Measurements from ENCODE around the gene FOXK1. TPM values are rescaled to one million over a fixed set of nuclear protein-coding genes. Genes with fewer than 3 reads are reported as not detected.

The FOXK1 gene
- total RNA-seq, 1 donor from 2014 or later = 17.2 TPM

DNA sequence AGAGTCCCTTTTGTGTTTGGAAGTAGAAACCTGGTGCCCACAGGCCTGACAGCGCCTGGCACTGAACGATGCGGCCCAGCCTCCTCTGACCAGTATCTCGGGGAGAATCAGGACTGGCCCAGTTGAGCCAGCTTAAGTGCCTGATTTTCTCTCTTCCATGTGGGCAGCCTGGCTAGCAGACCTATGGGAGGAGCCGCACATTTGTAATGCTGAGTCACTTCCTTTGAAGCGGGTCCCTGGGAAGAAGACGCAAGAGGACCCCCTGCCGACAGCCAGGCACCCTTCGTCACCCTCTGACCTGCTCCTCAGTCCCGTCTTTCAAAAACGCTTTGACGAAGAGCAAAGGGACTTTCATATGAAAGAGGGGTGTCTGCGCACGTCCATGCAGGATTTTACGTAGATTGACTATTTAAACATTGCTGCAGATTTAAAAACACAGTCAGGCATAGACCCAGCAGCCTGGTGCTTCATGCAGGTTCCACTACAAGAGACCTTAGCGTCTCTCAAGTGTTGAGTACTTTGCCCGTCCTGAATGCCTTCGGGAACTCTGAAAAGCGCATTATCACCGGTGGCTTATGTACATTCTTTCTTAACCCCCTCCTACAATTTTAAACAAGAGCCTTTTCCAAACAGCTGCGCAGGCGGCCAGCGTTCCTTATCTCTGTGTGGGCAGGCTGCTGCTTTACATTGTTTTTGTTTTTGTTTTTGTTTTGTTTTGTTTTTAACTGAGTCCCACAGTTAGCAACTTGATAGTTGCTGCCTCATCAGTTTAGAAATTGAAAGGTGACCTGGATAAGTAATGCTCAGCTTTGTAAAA lies 56.8 kb downstream of the FOXK1 start:
- Histone ChIP-seq H3K9me3 (ENCODE audit: control insufficient read depth in 3 of 3, low read length in 3 of 3) (no peaks in the 10 kb centered on the region), H3K9ac (ENCODE audit: low read depth in 1 of 3, low read length in 3 of 3) (peak overlapping the region; percentile 69 to 87 (median 85)), H3K36me3 (ENCODE audit: control insufficient read depth in 3 of 3, insufficient read depth in 3 of 3, low read length in 3 of 3) (peaks cover 13 to 19% (median 19%) of the 10 kb centered on the region in 3 donors), H3K4me3 (ENCODE audit: low read length in 3 of 3) (peak overlapping the region; percentile 37 to 71 (median 71)), H3K4me1 (ENCODE audit: control insufficient read depth in 3 of 3, insufficient read depth in 3 of 3, low read length in 3 of 3) (peaks cover 45 to 63% (median 54%) of the 10 kb centered on the region in 3 donors), H3K27ac (ENCODE audit: low read depth, low read length) (peak overlapping the region; percentile 83), H3K27me3 (ENCODE audit: control insufficient read depth in 3 of 3, insufficient read depth in 3 of 3, low read length in 3 of 3) (no peaks in the 10 kb centered on the region)

DNA sequence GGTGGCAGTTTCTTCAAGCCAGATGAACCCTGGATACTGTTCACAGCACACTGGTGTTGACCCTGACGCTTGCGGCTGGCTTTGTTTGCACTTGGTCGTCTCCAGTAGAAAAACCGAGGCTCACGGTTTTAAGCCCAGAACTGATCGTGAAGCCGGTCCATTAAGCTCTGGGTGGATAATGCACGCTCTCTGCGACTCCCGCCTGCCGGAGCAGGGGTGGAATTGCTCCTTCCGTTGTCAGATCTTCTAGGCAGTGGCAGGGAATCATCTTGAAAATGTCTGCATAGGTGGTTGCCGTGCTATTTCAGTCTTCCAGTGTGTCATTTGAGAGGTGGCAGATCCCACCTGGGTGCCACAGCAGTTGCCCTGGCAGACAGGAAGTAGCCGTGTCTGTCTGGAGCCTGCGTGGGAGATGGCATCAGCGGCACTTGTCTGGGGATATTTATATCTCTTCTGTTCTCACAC lies 57.5 kb downstream of the FOXK1 start:
- Histone ChIP-seq H3K9me3 (ENCODE audit: control insufficient read depth in 3 of 3, low read length in 3 of 3) (no peaks in the 10 kb centered on the region), H3K36me3 (ENCODE audit: control insufficient read depth in 3 of 3, insufficient read depth in 3 of 3, low read length in 3 of 3) (peaks cover 13 to 19% (median 19%) of the 10 kb centered on the region in 3 donors), H3K4me3 (ENCODE audit: low read length in 3 of 3) (peak overlapping the region; percentile 37 to 71 (median 71)), H3K9ac (ENCODE audit: low read depth in 1 of 3, low read length in 3 of 3) (peak overlapping the region; percentile 69 to 87 (median 85)), H3K27ac (ENCODE audit: low read depth, low read length) (peak overlapping the region; percentile 83), H3K4me1 (ENCODE audit: control insufficient read depth in 3 of 3, insufficient read depth in 3 of 3, low read length in 3 of 3) (peaks cover 49 to 63% (median 54%) of the 10 kb centered on the region in 3 donors), H3K27me3 (ENCODE audit: control insufficient read depth in 3 of 3, insufficient read depth in 3 of 3, low read length in 3 of 3) (no peaks in the 10 kb centered on the region)

DNA sequence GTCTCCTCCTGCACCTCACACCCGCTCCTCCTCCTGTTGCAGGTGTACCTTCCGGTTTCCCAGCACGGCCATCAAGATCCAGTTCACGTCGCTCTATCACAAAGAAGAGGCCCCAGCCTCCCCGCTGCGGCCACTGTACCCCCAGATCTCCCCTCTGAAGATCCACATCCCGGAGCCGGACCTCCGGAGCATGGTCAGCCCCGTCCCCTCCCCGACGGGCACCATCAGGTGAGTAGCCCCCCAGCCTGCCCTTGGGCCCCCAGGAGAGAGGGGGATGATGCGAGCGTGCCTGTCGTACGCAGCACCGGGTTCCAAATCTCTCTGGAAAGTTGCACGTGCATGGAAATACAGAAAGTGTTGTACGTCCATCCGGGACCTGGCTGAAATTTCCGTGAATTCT lies 58.7 kb downstream of the FOXK1 start:
- Histone ChIP-seq H3K4me1 (ENCODE audit: control insufficient read depth in 3 of 3, insufficient read depth in 3 of 3, low read length in 3 of 3) (peaks cover 40 to 59% (median 52%) of the 10 kb centered on the region in 3 donors), H3K27me3 (ENCODE audit: control insufficient read depth in 3 of 3, insufficient read depth in 3 of 3, low read length in 3 of 3) (no peaks in the 10 kb centered on the region), H3K27ac (ENCODE audit: low read depth, low read length) (peak overlapping the region; percentile 17), H3K36me3 (ENCODE audit: control insufficient read depth in 3 of 3, insufficient read depth in 3 of 3, low read length in 3 of 3) (peaks cover 13 to 19% (median 19%) of the 10 kb centered on the region in 3 donors), H3K4me3 (ENCODE audit: low read length in 3 of 3) (no peak overlapping the region), H3K9ac (ENCODE audit: low read depth in 1 of 3, low read length in 3 of 3) (no peak overlapping the region), H3K9me3 (ENCODE audit: control insufficient read depth in 3 of 3, low read length in 3 of 3) (no peaks in the 10 kb centered on the region)

DNA sequence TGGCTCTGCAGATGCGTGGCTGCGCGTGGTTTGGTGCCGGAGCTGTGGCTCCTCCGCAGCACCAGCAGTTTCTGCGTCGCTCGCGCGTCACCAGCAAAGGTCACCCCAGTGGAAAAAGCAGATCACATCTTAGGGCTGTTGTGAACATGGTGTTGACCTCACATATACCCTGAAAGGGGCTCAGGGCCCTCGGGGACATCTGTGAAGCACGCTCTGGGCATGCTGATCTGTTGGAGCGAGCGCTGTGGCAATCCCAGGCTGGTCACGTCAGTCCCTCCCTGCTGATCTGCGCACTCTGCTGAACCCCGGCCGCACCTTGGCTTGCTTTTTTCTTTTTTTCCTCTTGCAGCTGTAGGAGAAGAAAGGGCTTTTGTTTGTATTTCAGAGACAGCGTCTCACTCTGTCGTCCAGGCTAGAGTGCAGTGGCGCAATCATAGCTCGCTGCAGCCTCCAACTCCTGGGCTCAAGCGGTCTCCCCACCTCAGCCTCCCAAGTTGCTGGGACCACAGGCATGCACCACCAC lies 60.0 kb downstream of the FOXK1 start:
- H3K4me1 ChIP-seq (ENCODE audit: control insufficient read depth in 3 of 3, insufficient read depth in 3 of 3, low read length in 3 of 3) = peaks cover 42 to 54% (median 54%) of the 10 kb centered on the region in 3 donors
- H3K27me3 ChIP-seq (ENCODE audit: control insufficient read depth in 3 of 3, insufficient read depth in 3 of 3, low read length in 3 of 3) = no peaks in the 10 kb centered on the region
- no peak overlapping the region for H3K27ac ChIP-seq (ENCODE audit: low read depth, low read length)
- no peak overlapping the region for H3K4me3 ChIP-seq (ENCODE audit: low read length in 3 of 3)
- peak overlapping the region in 1 of 3 donors; percentile 8 for H3K9ac ChIP-seq (ENCODE audit: low read depth in 1 of 3, low read length in 3 of 3)
- H3K36me3 ChIP-seq (ENCODE audit: control insufficient read depth in 3 of 3, insufficient read depth in 3 of 3, low read length in 3 of 3) = peaks cover 13 to 19% (median 19%) of the 10 kb centered on the region in 3 donors
- H3K9me3 ChIP-seq (ENCODE audit: control insufficient read depth in 3 of 3, low read length in 3 of 3) = no peaks in the 10 kb centered on the region

DNA sequence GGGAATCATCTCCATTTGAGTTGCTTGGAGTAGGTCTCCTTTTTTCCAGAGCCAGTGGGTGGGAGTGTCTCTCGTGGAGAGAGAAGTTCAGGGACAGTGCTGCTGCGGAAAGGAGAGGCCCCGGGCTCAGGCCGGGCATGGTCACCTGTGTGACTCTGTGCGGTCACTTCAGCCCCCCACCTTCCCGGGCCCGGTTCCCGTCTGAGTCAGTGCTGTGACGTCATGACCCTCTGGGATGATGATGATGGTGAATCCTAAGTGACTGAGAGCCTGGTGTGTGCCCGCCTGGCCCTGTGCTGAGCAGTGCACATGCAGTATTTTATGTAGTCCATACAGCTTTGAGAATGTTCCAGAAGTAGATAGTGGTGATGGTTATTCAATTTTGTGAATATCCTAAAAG lies 60.8 kb downstream of the FOXK1 start:
- peaks cover 38 to 54% (median 48%) of the 10 kb centered on the region in 3 donors for H3K4me1 ChIP-seq (ENCODE audit: control insufficient read depth in 3 of 3, insufficient read depth in 3 of 3, low read length in 3 of 3)

DNA sequence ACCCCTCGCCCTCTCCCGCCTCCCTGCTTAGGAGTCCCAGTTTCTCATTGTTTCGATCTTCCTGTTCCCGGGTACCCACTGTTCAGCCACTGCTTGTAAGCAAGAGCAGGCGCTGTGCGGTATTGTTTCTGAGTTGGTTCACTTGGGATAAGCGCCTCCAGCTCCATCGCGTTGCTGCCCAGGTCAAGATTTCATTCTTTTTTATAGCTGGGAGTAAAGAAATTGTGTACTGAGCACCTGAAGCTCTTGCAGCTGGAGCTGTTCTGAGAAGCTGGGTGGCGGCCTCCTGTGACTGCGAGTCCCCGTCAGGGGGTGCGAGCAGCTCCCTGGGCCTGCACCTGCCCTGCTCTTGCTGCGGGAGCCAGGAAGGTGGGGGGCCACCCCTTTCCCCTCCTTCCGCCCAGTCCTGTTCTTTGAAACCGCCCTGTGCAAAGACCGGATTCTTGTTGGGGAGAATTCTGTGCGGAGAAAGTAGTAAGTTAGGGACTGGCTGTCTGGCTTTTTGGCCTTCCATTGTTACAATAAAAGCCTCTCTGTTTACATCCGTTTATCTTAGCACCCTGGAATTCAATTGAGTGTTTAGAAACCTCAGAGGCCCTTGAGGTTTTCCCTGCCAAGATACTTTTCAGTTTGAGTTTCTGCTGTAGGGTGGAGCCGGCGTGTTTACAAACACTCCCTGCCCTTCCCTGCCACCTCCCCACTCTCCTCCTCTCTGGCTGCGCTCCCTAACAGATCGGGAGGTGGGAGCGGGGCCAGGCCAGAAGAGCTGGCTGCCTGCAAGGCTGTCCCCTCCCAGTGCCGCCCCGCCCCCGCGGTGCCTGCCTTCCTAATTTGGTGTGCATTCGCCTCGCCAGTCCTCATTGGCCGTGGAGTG lies 62.5 kb downstream of the FOXK1 start:
- Histone ChIP-seq H3K9ac (ENCODE audit: low read depth in 1 of 3, low read length in 3 of 3) (peak overlapping the region; percentile 65 to 91 (median 77)), H3K4me1 (ENCODE audit: control insufficient read depth in 3 of 3, insufficient read depth in 3 of 3, low read length in 3 of 3) (peaks cover 33 to 41% (median 38%) of the 10 kb centered on the region in 3 donors), H3K9me3 (ENCODE audit: control insufficient read depth in 3 of 3, low read length in 3 of 3) (no peaks in the 10 kb centered on the region), H3K4me3 (ENCODE audit: low read length in 3 of 3) (peak overlapping the region; percentile 56 to 64 (median 57)), H3K27ac (ENCODE audit: low read depth, low read length) (peak overlapping the region; percentile 97), H3K27me3 (ENCODE audit: control insufficient read depth in 3 of 3, insufficient read depth in 3 of 3, low read length in 3 of 3) (no peaks in the 10 kb centered on the region), H3K36me3 (ENCODE audit: control insufficient read depth in 3 of 3, insufficient read depth in 3 of 3, low read length in 3 of 3) (peaks cover 16 to 19% (median 19%) of the 10 kb centered on the region in 3 donors)

More for the DNA sequence above, 60.8 kb downstream of the FOXK1 start:
- Histone ChIP-seq H3K9ac (ENCODE audit: low read depth in 1 of 3, low read length in 3 of 3) (no peak overlapping the region), H3K4me3 (ENCODE audit: low read length in 3 of 3) (no peak overlapping the region), H3K27me3 (ENCODE audit: control insufficient read depth in 3 of 3, insufficient read depth in 3 of 3, low read length in 3 of 3) (no peaks in the 10 kb centered on the region), H3K9me3 (ENCODE audit: control insufficient read depth in 3 of 3, low read length in 3 of 3) (no peaks in the 10 kb centered on the region), H3K36me3 (ENCODE audit: control insufficient read depth in 3 of 3, insufficient read depth in 3 of 3, low read length in 3 of 3) (peaks cover 13 to 17% (median 15%) of the 10 kb centered on the region in 3 donors), H3K27ac (ENCODE audit: low read depth, low read length) (peak overlapping the region; percentile 97)

DNA sequence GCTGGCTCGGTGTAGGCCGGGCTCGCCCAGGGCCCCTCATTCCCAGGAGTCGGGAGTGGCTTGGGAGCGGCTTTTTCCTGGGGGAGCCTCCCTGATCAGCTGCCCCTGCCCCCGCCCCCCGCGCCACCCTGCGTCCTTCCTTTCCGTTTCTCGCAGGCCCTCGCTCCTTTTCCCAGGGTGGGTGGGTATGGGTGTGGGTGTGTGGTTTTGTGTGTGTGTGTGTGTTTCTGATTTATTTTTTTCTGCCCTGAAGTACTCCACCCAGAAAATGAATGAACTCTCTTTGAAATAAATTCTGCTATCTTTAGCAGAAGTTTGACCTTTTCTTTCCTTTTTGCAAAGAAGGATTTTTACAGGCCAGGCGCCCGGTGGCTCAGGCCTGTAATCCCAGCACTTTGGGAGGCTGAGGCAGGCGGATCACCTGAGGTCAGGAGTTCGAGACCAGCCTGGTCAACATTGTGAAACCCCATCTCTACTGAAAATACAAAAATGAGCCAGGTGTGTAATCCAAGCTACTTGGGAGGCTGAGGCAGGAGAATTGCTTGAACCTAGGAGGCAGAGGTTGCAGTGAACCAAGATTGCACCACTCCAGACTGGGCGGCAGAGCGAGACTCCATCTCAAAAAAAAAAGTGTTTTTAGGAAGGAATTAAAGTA lies 63.3 kb downstream of the FOXK1 start:
- no peaks in the 10 kb centered on the region for H3K9me3 ChIP-seq (ENCODE audit: control insufficient read depth in 3 of 3, low read length in 3 of 3)
- H3K27me3 ChIP-seq (ENCODE audit: control insufficient read depth in 3 of 3, insufficient read depth in 3 of 3, low read length in 3 of 3) = no peaks in the 10 kb centered on the region
- peaks cover 29 to 38% (median 34%) of the 10 kb centered on the region in 3 donors for H3K4me1 ChIP-seq (ENCODE audit: control insufficient read depth in 3 of 3, insufficient read depth in 3 of 3, low read length in 3 of 3)
- H3K9ac ChIP-seq (ENCODE audit: low read depth in 1 of 3, low read length in 3 of 3) = peak overlapping the region; percentile 53 to 91 (median 54)
- H3K4me3 ChIP-seq (ENCODE audit: low read length in 3 of 3) = peak overlapping the region; percentile 26 to 64 (median 56)
- peaks cover 16 to 19% (median 19%) of the 10 kb centered on the region in 3 donors for H3K36me3 ChIP-seq (ENCODE audit: control insufficient read depth in 3 of 3, insufficient read depth in 3 of 3, low read length in 3 of 3)
- peak overlapping the region; percentile 97 for H3K27ac ChIP-seq (ENCODE audit: low read depth, low read length)

DNA sequence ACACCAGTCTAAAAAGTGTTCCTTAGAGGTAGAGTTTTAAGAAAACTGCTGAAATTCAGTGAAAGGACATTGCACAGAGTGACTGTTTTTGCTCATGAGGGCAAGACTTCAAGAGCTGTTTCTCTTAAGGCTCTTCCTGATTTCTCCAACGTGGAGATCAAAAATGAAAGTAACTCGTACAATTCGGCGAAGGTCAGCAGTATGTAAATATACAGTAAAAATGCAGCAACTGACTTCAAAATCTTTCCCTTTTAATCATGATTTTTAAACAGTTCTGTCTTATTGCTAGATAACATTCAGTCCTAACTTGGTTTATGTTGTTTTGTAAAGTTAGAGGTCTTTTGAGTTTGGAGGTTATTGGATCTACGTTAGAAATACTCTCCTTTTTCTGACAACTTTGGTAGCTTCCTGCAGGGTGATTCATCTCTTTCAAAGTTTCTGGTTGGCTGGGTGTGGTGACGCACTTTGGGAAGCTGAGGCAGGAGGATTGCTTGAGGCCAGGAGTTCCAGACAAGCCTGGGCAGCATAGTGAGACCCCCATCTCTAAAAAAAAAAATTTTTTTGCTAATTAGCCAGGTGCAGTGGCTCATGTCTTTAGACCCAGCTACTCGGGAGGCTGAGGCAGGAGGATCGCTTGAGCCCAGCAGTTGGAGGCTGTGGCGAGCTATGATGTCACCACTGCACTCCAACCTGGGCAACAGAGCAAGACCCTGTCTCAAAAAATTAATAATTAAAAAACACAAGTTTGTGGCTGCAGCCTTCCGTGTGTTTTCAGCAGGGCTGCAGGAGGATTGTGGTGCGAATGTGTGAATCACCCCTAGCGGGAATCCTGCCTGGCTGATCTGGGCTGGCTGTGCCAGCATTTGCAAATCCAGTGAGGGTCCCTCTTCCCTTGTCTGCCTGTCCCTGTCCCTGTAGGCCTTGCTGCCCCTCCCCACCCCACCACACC lies 64.2 kb downstream of the FOXK1 start:
- Histone ChIP-seq H3K27ac (ENCODE audit: low read depth, low read length) (peak overlapping the region; percentile 97), H3K9me3 (ENCODE audit: control insufficient read depth in 3 of 3, low read length in 3 of 3) (no peaks in the 10 kb centered on the region), H3K4me3 (ENCODE audit: low read length in 3 of 3) (peak overlapping the region in 1 of 3 donors; percentile 26), H3K27me3 (ENCODE audit: control insufficient read depth in 3 of 3, insufficient read depth in 3 of 3, low read length in 3 of 3) (no peaks in the 10 kb centered on the region), H3K4me1 (ENCODE audit: control insufficient read depth in 3 of 3, insufficient read depth in 3 of 3, low read length in 3 of 3) (peaks cover 29 to 38% (median 34%) of the 10 kb centered on the region in 3 donors), H3K9ac (ENCODE audit: low read depth in 1 of 3, low read length in 3 of 3) (peak overlapping the region; percentile 50 to 91 (median 54)), H3K36me3 (ENCODE audit: control insufficient read depth in 3 of 3, insufficient read depth in 3 of 3, low read length in 3 of 3) (peaks cover 16 to 19% (median 18%) of the 10 kb centered on the region in 3 donors)

Measured in skeletal muscle tissue (tissue), 4 donors.